ACC112 (cell line): Measurements from ENCODE around the gene SPAG6.

Experiments
- H2AFZ ChIP-seq: fragments of 200-600 bp; sonication (generic); one replicate; pipeline ENCODE4 v1.6.0; 2017; ENCODE audit warnings: antibody characterized with exemption, low read length; ENCODE audit not compliant: unreplicated experiment
- H3K27ac ChIP-seq: fragments of 200-600 bp; sonication (generic); 2 replicates; pipeline ENCODE4 v1.5.1; 2014; ENCODE audit warnings: low read depth, mild to moderate bottlenecking, antibody characterized with exemption, low read length, moderate library complexity
- H3K27me3 ChIP-seq: fragments of 200-600 bp; sonication (generic); 2 replicates; pipeline ENCODE4 v1.6.1; 2014; ENCODE audit warnings: mild to moderate bottlenecking, antibody characterized with exemption, low read length, moderate library complexity, mixed read lengths; ENCODE audit not compliant: insufficient read depth
- H3K36me3 ChIP-seq: fragments of 200-600 bp; sonication (generic); 2 replicates; pipeline ENCODE4 v1.6.1; 2016; ENCODE audit warnings: mild to moderate bottlenecking, antibody characterized with exemption, low read length, moderate library complexity, mixed read lengths; ENCODE audit not compliant: insufficient read depth
- H3K4me1 ChIP-seq: fragments of 200-600 bp; sonication (generic); one replicate; pipeline ENCODE4 v1.6.1; 2016; ENCODE audit warnings: low read length, mixed read lengths; ENCODE audit not compliant: insufficient read depth, unreplicated experiment, control insufficient read depth
- H3K4me3 ChIP-seq: fragments of 200-600 bp; sonication (generic); 2 replicates; pipeline ENCODE4 v1.5.1; 2014; ENCODE audit warnings: mild to moderate bottlenecking, low read depth, low read length
- H3K79me2 ChIP-seq: fragments of 200-600 bp; sonication (generic); one replicate; pipeline ENCODE4 v1.6.0; 2016; ENCODE audit warnings: low read length; ENCODE audit not compliant: control insufficient read depth, unreplicated experiment, insufficient read depth

Gene SPAG6

GRCh38 chr10:22333975-22334282 lies 11.4 kb upstream of the SPAG6 start:
- H3K4me1 ChIP-seq: no peaks in the 10 kb centered on the region
- H3K27me3 ChIP-seq: peaks cover 50% of the 10 kb centered on the region
- no peak overlapping the region for H3K27ac ChIP-seq
- peaks cover 10% of the 10 kb centered on the region for H3K36me3 ChIP-seq
- no peak overlapping the region for H2AFZ ChIP-seq
- 0 out of 2 replicates have a peak overlapping the region, but pooled peaks have one; percentile 75 for H3K4me3 ChIP-seq
- H3K79me2 ChIP-seq: no peaks in the 10 kb centered on the region

GRCh38 chr10:22334414-22335172 lies 10.7 kb upstream of the SPAG6 start:
- Histone ChIP-seq H3K27ac (no peak overlapping the region), H3K4me1 (no peaks in the 10 kb centered on the region), H3K4me3 (peak overlapping the region; percentile 75), H3K36me3 (peaks cover 5% of the 10 kb centered on the region), H3K27me3 (peaks cover 56% of the 10 kb centered on the region), H3K79me2 (no peaks in the 10 kb centered on the region), H2AFZ (peak overlapping the region; percentile 84)

DNA sequence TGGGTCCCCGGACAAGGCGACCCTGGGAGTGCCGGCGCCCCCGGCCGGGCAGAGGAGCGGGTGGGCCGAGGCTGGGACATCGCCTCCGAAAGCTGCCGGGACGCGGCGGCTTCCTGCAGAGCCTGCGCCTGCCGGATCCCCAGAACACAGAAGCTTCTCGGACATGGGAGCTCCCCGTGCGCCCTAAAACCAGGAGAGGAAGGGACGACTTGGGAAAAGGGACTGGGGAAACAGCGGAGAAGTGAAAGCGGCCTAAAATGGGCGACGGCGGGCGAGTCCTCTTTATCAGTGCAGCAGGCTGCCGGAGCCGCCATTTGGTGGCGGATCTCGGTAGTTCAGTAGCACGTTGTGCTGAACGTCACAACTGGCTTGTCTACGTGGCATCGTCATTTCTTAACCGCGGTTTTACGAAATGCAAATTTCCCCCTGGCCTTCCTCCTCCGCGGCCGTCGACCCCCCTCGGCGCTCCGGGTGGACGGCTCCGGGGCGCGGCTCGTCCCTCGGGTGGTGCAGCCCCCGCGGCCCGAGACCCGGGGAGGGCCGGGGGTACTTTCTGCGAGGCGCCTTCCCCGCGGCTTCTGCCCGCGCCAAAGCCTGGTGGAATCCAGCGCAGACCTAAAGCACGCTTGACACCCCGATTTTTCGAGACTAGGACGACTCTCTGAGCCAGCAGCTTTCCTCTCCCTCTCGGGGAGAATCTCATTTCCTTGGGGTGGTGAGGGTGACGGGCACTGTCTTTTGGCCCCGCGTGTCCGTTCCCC lies 9.9 kb upstream of the SPAG6 start:
- Histone ChIP-seq H3K36me3 (no peaks in the 10 kb centered on the region), H3K4me3 (peak overlapping the region; percentile 75), H3K4me1 (no peaks in the 10 kb centered on the region), H3K79me2 (no peaks in the 10 kb centered on the region), H3K27ac (no peak overlapping the region), H3K27me3 (peaks cover 60% of the 10 kb centered on the region), H2AFZ (peak overlapping the region; percentile 84)

GRCh38 chr10:22338185-22338900 lies 7.0 kb upstream of the SPAG6 start:
- Histone ChIP-seq H3K4me3 (no peak overlapping the region), H3K27me3 (peaks cover 83% of the 10 kb centered on the region)

DNA sequence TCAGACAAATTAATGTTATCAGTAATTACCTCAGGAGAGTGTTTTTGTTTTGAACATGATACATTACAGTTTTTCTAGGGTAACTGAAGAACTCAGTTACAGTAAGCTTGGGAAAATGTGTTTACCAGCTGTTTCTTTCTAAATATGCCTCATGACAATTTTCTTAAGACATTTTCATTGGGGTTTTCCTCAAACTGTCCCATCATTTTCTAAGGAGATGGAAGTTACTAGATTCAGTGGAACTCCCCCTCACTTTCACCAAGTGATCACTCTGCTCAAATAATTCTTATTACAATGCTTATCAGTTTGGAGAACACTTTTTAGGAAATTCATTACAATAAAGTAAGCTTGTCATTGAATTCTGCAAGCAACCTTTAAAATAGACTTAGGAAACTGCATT lies 6.4 kb upstream of the SPAG6 start:
- no peaks in the 10 kb centered on the region for H3K36me3 ChIP-seq
- H3K79me2 ChIP-seq: no peaks in the 10 kb centered on the region
- no peak overlapping the region for H3K27ac ChIP-seq
- H3K27me3 ChIP-seq: peaks cover 89% of the 10 kb centered on the region
- H3K4me3 ChIP-seq: no peak overlapping the region
- no peaks in the 10 kb centered on the region for H3K4me1 ChIP-seq
- H2AFZ ChIP-seq: no peak overlapping the region

More at GRCh38 chr10:22338185-22338900, 7.0 kb upstream of the SPAG6 start:
- Histone ChIP-seq H3K36me3 (no peaks in the 10 kb centered on the region), H3K4me1 (no peaks in the 10 kb centered on the region), H2AFZ (no peak overlapping the region), H3K79me2 (no peaks in the 10 kb centered on the region), H3K27ac (no peak overlapping the region)

GRCh38 chr10:22339761-22340328 lies 5.5 kb upstream of the SPAG6 start:
- no peaks in the 10 kb centered on the region for H3K4me1 ChIP-seq
- peak overlapping the region; percentile 81 for H2AFZ ChIP-seq
- H3K4me3 ChIP-seq: peak overlapping the region; percentile 85
- no peaks in the 10 kb centered on the region for H3K36me3 ChIP-seq
- H3K79me2 ChIP-seq: no peaks in the 10 kb centered on the region
- no peak overlapping the region for H3K27ac ChIP-seq
- H3K27me3 ChIP-seq: peaks cover 89% of the 10 kb centered on the region

- H3K36me3 ChIP-seq: no peaks in the 10 kb centered on the region
- H3K79me2 ChIP-seq: no peaks in the 10 kb centered on the region
- H3K27me3 ChIP-seq: peaks cover 89% of the 10 kb centered on the region
- H3K4me3 ChIP-seq: peak overlapping the region; percentile 85
- H3K4me1 ChIP-seq: no peaks in the 10 kb centered on the region
- H2AFZ ChIP-seq: peak overlapping the region; percentile 81
- H3K27ac ChIP-seq: peak overlapping the region; percentile 75
Measured at GRCh38 chr10:22340329-22341189, 4.7 kb upstream of the SPAG6 start.

DNA sequence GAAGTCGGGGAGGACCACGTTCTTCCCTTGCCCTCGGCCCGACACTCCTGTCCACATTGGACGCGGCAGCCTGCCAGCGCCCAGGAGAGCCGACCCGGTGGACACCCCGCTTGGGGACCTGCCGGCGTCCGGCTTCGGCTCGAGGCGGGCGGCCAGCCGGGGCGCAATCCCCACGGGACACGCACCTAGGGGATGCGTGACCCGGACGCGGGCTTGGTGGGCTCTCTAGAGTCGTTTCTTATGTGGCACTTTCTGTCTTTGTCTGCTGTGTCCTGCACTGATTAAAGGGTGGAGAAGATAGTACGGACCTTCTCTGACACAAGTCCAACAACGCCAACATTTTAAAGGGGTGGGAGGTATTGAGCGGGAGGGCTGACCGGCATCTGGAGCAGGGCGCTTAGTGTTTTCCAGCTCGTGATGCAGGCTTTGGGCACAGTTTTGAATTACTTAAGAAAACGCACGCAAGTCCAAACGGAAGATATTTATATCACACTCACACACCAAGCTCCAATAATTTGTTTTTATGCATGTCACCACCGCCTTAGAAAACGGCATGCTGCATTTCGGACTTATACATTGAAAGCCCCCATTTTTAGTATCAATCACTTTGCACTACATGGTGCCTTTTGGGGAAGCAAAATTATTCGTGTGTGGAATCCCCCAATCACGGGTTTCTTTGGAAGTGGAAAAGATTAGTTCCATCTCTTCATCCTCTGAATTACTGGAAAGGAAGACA lies 3.9 kb upstream of the SPAG6 start:
- H3K36me3 ChIP-seq: no peaks in the 10 kb centered on the region
- H3K4me1 ChIP-seq: no peaks in the 10 kb centered on the region
- peak overlapping the region; percentile 85 for H3K4me3 ChIP-seq
- H2AFZ ChIP-seq: peak overlapping the region; percentile 81
- no peak overlapping the region; the same call in 1 of the 2 replicates for H3K27ac ChIP-seq
- H3K27me3 ChIP-seq: peaks cover 89% of the 10 kb centered on the region
- no peaks in the 10 kb centered on the region for H3K79me2 ChIP-seq

- H3K79me2 ChIP-seq: no peaks in the 10 kb centered on the region
- H3K4me1 ChIP-seq: no peaks in the 10 kb centered on the region
- no peaks in the 10 kb centered on the region for H3K36me3 ChIP-seq
- peaks cover 89% of the 10 kb centered on the region for H3K27me3 ChIP-seq
- H3K4me3 ChIP-seq: peak overlapping the region; percentile 85; the same call in 1 of the 2 replicates
- H3K27ac ChIP-seq: no peak overlapping the region
- H2AFZ ChIP-seq: no peak overlapping the region
Measured at GRCh38 chr10:22341926-22342196, 3.4 kb upstream of the SPAG6 start.
